IMR-90 (cell line): Measurements from ENCODE around the gene CAMK2G. TPM values are rescaled to one million over a fixed set of nuclear protein-coding genes. Genes with fewer than 3 reads are reported as not detected.

Experiments used
- ATAC-seq: fragments of 200-7000 bp; cut with Tn5 transposase; 2 replicates; pipeline ENCODE4 v1.9.1; 2020; ENCODE audit warnings: low read depth, mild to moderate bottlenecking, moderate library complexity
- BruUV-seq: library from RNA; stranded (reverse); fragments of 400-500 nt; replicated peaks from 2 replicates; lab custom pipeline; 2021; lab: Mats Ljungman, UMichigan
- CTCF ChIA-PET: fragments of 300-600 bp; formaldehyde crosslinking; extraction: SDS; loops from one replicate; lab custom pipeline; 2021; ENCODE audit warnings: antibody characterized with exemption; lab: Yijun Ruan, JAX
- POLR2A ChIA-PET: fragments of 300-600 bp; sonication (Branson Sonifier 250); formaldehyde crosslinking; loops from one replicate; lab custom pipeline; 2022; ENCODE audit warnings: antibody characterized with exemption; ENCODE audit not compliant: unreplicated experiment; lab: Charles Lee
- DNase-seq: peaks from one replicate; pipeline ENCODE4 v3.0.0; 2013
- H2AFZ ChIP-seq: replicated peaks from 2 replicates; pipeline ENCODE3; 2013; ENCODE audit warnings: low read length, mild to moderate bottlenecking; ENCODE audit not compliant: poor library complexity
- H2AK5ac ChIP-seq: 2 replicates; pipeline ENCODE4 v1.6.1; 2013; ENCODE audit warnings: low read depth, low read length, inconsistent platforms
- H2AK9ac ChIP-seq: replicated peaks from 2 replicates; pipeline ENCODE3; 2013; ENCODE audit warnings: mild to moderate bottlenecking, low read depth, low read length, moderate library complexity; ENCODE audit not compliant: poor library complexity
- H2BK120ac ChIP-seq: 2 replicates; pipeline ENCODE4 v1.6.1; 2013; ENCODE audit warnings: low read depth, low read length, inconsistent platforms
- H2BK15ac ChIP-seq: 3 replicates; pipeline ENCODE4 v1.6.1; 2013; ENCODE audit warnings: low read depth, low read length, inconsistent platforms
- H2BK20ac ChIP-seq: 2 replicates; pipeline ENCODE4 v1.6.1; 2013; ENCODE audit warnings: low read depth, mild to moderate bottlenecking, inconsistent platforms, low read length, moderate library complexity
- H2BK5ac ChIP-seq: 2 replicates; pipeline ENCODE4 v1.6.1; 2013; ENCODE audit warnings: mild to moderate bottlenecking, low read depth, low read length, inconsistent platforms; ENCODE audit not compliant: poor library complexity, severe bottlenecking
- H3K14ac ChIP-seq: replicated peaks from 2 replicates; pipeline ENCODE4 v1.6.1; 2013; ENCODE audit warnings: low read depth, low read length, inconsistent platforms
- H3K18ac ChIP-seq: 2 replicates; pipeline ENCODE4 v1.6.1; 2013; ENCODE audit warnings: low read depth, low read length, control low read depth
- H3K23ac ChIP-seq: 2 replicates; pipeline ENCODE4 v1.6.1; 2013; ENCODE audit warnings: low read depth, low read length, inconsistent platforms
- H3K27ac ChIP-seq: 2 replicates; pipeline ENCODE4 v1.5.1; 2013; ENCODE audit warnings: mild to moderate bottlenecking, control low read depth, low read length; ENCODE audit not compliant: insufficient read depth
- H3K27me3 ChIP-seq: 2 replicates; pipeline ENCODE4 v1.6.1; 2013; ENCODE audit warnings: low read length; ENCODE audit not compliant: control insufficient read depth, insufficient read depth
- H3K36me3 ChIP-seq: 2 replicates; pipeline ENCODE4 v1.6.1; 2013; ENCODE audit warnings: low read length, mixed read lengths; ENCODE audit not compliant: control insufficient read depth, insufficient read depth
- H3K4ac ChIP-seq: 2 replicates; pipeline ENCODE4 v1.6.1; 2013; ENCODE audit warnings: low read depth, low read length, inconsistent platforms
- H3K4me1 ChIP-seq: 2 replicates; pipeline ENCODE4 v1.6.1; 2013; ENCODE audit warnings: low read length, mixed read lengths; ENCODE audit not compliant: control insufficient read depth, insufficient read depth
- H3K4me2 ChIP-seq: 2 replicates; pipeline ENCODE4 v1.6.1; 2013; ENCODE audit warnings: low read depth, mild to moderate bottlenecking, control low read depth, low read length, moderate library complexity
- H3K4me3 ChIP-seq: 2 replicates; pipeline ENCODE4 v1.5.1; 2013; ENCODE audit warnings: low read depth, mild to moderate bottlenecking, control low read depth, low read length, moderate library complexity; ENCODE audit not compliant: insufficient read depth
- H3K56ac ChIP-seq: 2 replicates; pipeline ENCODE4 v1.6.1; 2013; ENCODE audit warnings: low read length, inconsistent platforms; ENCODE audit not compliant: insufficient read depth; ENCODE audit errors: extremely low read depth
- H3K79me1 ChIP-seq, 2 experiments: 2 replicates each; pipeline ENCODE4 v1.6.1; 2013; ENCODE audit warnings: low read length in 2 of 2, inconsistent platforms in 1 of 2, low read depth in 1 of 2
- H3K9ac ChIP-seq: 2 replicates; pipeline ENCODE4 v1.6.1; 2013; ENCODE audit warnings: low read depth, low read length, control low read depth
- H3K9me1 ChIP-seq: 2 replicates; pipeline ENCODE4 v1.6.1; 2013; ENCODE audit warnings: low read length, inconsistent platforms; ENCODE audit not compliant: insufficient read depth
- H3K9me3 ChIP-seq: 2 replicates; pipeline ENCODE4 v1.6.1; 2013; ENCODE audit warnings: low read length; ENCODE audit not compliant: control insufficient read depth, insufficient read depth
- H4K20me1 ChIP-seq: 2 replicates; pipeline ENCODE4 v1.6.1; 2013; ENCODE audit warnings: low read length, inconsistent platforms; ENCODE audit not compliant: insufficient read depth
- H4K5ac ChIP-seq: 2 replicates; pipeline ENCODE4 v1.6.1; 2013; ENCODE audit warnings: mild to moderate bottlenecking, low read depth, low read length, control low read depth
- H4K8ac ChIP-seq, 2 experiments: 2 replicates each; pipeline ENCODE4 v1.6.1; 2013; ENCODE audit warnings: low read depth in 2 of 2, low read length in 2 of 2, control low read depth in 1 of 2, inconsistent platforms in 1 of 2
- H4K91ac ChIP-seq: 2 replicates; pipeline ENCODE4 v1.6.1; 2013; ENCODE audit warnings: low read depth, low read length, inconsistent platforms; ENCODE audit not compliant: insufficient read depth
- BHLHE40 ChIP-seq: fragments of 150-350 bp; IDR thresholded peaks from 2 replicates; pipeline ENCODE4 v1.6.1; 2016; ENCODE audit warnings: mild to moderate bottlenecking, low read depth, low read length
- CEBPB ChIP-seq: IDR thresholded peaks from 2 replicates; pipeline ENCODE4 v1.6.1; 2012; ENCODE audit warnings: low read depth, low read length, improper control_type of control experiment
- CHD1 ChIP-seq: IDR thresholded peaks from 2 replicates; pipeline ENCODE4 v1.6.1; 2012; ENCODE audit warnings: low read depth, low read length, improper control_type of control experiment
- FOS ChIP-seq: fragments of 150-350 bp; IDR thresholded peaks from 2 replicates; pipeline ENCODE4 v1.6.1; 2016; ENCODE audit warnings: low read depth, low read length
- MAFK ChIP-seq: IDR thresholded peaks from 2 replicates; pipeline ENCODE4 v1.6.1; 2012; ENCODE audit warnings: low read depth, low read length, improper control_type of control experiment
- MAZ ChIP-seq: IDR thresholded peaks from 2 replicates; pipeline ENCODE4 v1.6.1; 2012; ENCODE audit warnings: low read depth, mild to moderate bottlenecking, low read length, improper control_type of control experiment, moderate library complexity, borderline replicate concordance
- MXI1 ChIP-seq: IDR thresholded peaks from 2 replicates; pipeline ENCODE4 v1.6.1; 2012; ENCODE audit warnings: low read depth, mild to moderate bottlenecking, low read length, moderate library complexity, borderline replicate concordance
- NFE2L2 ChIP-seq: fragments of 150-350 bp; IDR thresholded peaks from 2 replicates; pipeline ENCODE4 v1.6.1; 2016; ENCODE audit warnings: low read depth, mild to moderate bottlenecking, low read length
- POLR2A ChIP-seq: IDR thresholded peaks from 2 replicates; pipeline ENCODE4 v1.6.1; 2012; ENCODE audit warnings: mild to moderate bottlenecking, low read depth, low read length
- RAD21 ChIP-seq: IDR thresholded peaks from 2 replicates; pipeline ENCODE4 v1.6.1; 2012; ENCODE audit warnings: low read length, improper control_type of control experiment
- RCOR1 ChIP-seq: IDR thresholded peaks from 2 replicates; pipeline ENCODE4 v1.6.1; 2012; ENCODE audit warnings: mild to moderate bottlenecking, low read length, improper control_type of control experiment; ENCODE audit not compliant: insufficient replicate concordance
- RFX5 ChIP-seq: IDR thresholded peaks from 2 replicates; pipeline ENCODE4 v1.8.0; 2012; ENCODE audit warnings: low read depth, mild to moderate bottlenecking, low read length, moderate library complexity
- SMC3 ChIP-seq: fragments of 150-350 bp; IDR thresholded peaks from 2 replicates; pipeline ENCODE4 v1.6.1; 2016; ENCODE audit warnings: low read depth, mild to moderate bottlenecking, antibody characterized with exemption, low read length, moderate library complexity
- USF2 ChIP-seq: fragments of 150-350 bp; IDR thresholded peaks from 2 replicates; pipeline ENCODE4 v1.6.1; 2017; ENCODE audit warnings: mild to moderate bottlenecking, antibody characterized with exemption, low read length, low read depth
- WGBS, 2 experiments: methylation state at CpG; one replicate each; pipeline versions ENCODE4 v1.1.5 to v1.1.7; 2013; ENCODE audit warnings: missing lambda C conversion rate in 2 of 2; ENCODE audit not compliant: insufficient read length in 1 of 2; ENCODE audit errors: extremely low coverage in 2 of 2; 5-methylcytosine and 5-hydroxymethylcytosine counted together
- dilution Hi-C: fragments of 300-500 bp; cut with HindIII; formaldehyde crosslinking; loops from one replicate; pipeline ENCODE4 v1.14.3; 2018; ENCODE audit warnings: low sequenced_read_pairs; ENCODE audit not compliant: unreplicated experiment
- in situ Hi-C: fragments of 300-500 bp; cut with MboI; formaldehyde crosslinking; loops from 3 replicates; pipeline ENCODE4 v1.14.3; 2019; ENCODE audit warnings: low sequenced_read_pairs, inconsistent platforms, mixed read lengths
- intact Hi-C: fragments of 100-400 bp; cut with micrococcal nuclease; formaldehyde crosslinking; loops from 2 replicates; pipeline ENCODE4 v1.10.0; 2022
- polyA plus RNA-seq, 3 experiments: library from polyadenylated mRNA; depleted of rRNA; stranded (reverse); fragments of >200 nt; gene quantifications; 2 replicates each; pipeline ENCODE4 v1.2.3, GENCODE V29; 2012; ENCODE audit warnings: low replicate concordance in 1 of 3
- total RNA-seq: library from RNA; depleted of rRNA; stranded (reverse); fragments of >200 nt; gene quantifications from 2 replicates; pipeline ENCODE4 v1.2.3, GENCODE V29; 2012
- TF ChIP-seq, protein P1 (sequence below): fragments of 150-350 bp; IDR thresholded peaks from 2 replicates; pipeline ENCODE4 v1.6.1; 2016; ENCODE audit warnings: low read depth, mild to moderate bottlenecking, low read length, moderate library complexity, borderline replicate concordance
- TF ChIP-seq, protein P2 (sequence below): conservative IDR thresholded peaks from 2 replicates; pipeline ENCODE4 v1.5.1; 2012; ENCODE audit warnings: mild to moderate bottlenecking, low read depth, low read length, improper control_type of control experiment

Gene CAMK2G
- total and polyA plus RNA-seq, 2 of the 4 experiments (the other 2 are of a cell fraction) = 20.4 to 25.4 TPM

DNA sequence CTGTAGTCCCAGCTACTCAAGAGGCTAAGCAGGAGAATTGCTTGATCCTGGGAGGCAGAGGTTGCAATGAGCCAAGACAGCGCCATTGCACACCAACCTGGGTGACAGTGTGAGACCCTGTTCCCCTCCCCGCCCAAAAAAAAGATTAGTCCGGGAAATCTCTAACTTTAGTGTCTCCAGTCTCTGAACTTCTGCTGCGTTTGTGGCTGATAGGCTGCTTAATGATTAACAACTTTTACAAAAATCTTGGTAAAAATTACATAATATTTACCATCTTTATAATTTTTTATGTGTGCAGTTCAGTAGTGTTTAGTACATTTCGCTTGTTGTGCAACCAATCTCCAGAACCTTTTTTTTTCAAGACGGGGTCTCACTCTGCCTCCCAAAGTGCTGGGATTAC is 26.9 kb upstream of the CAMK2G start:
- Histone ChIP-seq H4K20me1 (no peaks in the 10 kb centered on the region), H3K36me3 (no peaks in the 10 kb centered on the region), H3K14ac (no peak overlapping the region), H3K4me3 (no peak overlapping the region), H3K23ac (no peak overlapping the region), H3K79me1 (peaks cover 0 to 10% of the 10 kb centered on the region in 2 experiments; a peak in 1 of 4 replicates), H3K4me1 (peaks cover 16% of the 10 kb centered on the region), H2AK9ac (no peak overlapping the region), H3K27ac (no peak overlapping the region), H3K27me3 (no peaks in the 10 kb centered on the region), H2BK20ac (0 out of 2 replicates have a peak overlapping the region, but pooled peaks have one; percentile 0), H4K91ac (no peak overlapping the region), H3K9me1 (peaks cover 33% of the 10 kb centered on the region), H2BK5ac (no peak overlapping the region), H4K5ac (no peak overlapping the region), H3K4ac (no peak overlapping the region), H2BK15ac (no peak overlapping the region), H3K9me3 (no peaks in the 10 kb centered on the region), H3K18ac (no peak overlapping the region; the same call in 1 of the 2 replicates), H3K9ac (no peak overlapping the region), H2AK5ac (0 out of 2 replicates have a peak overlapping the region, but pooled peaks have one; percentile 13), H2BK120ac (peak overlapping the region; percentile 46; the same call in 1 of the 2 replicates), H4K8ac (no peak overlapping the region), H2AFZ (no peak overlapping the region), H3K4me2 (no peak overlapping the region), H3K56ac (no peak overlapping the region)
- POLR2A ChIA-PET = no interaction called here
- TF ChIP-seq, protein P1, sequence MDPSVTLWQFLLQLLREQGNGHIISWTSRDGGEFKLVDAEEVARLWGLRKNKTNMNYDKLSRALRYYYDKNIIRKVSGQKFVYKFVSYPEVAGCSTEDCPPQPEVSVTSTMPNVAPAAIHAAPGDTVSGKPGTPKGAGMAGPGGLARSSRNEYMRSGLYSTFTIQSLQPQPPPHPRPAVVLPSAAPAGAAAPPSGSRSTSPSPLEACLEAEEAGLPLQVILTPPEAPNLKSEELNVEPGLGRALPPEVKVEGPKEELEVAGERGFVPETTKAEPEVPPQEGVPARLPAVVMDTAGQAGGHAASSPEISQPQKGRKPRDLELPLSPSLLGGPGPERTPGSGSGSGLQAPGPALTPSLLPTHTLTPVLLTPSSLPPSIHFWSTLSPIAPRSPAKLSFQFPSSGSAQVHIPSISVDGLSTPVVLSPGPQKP = no peak
- no peak for TF ChIP-seq MAZ
- TF ChIP-seq MAFK = no peak
- TF ChIP-seq RCOR1 = no peak
- TF ChIP-seq RAD21 = no peak
- no peak for TF ChIP-seq RFX5
- no peak for TF ChIP-seq CEBPB
- no peak for TF ChIP-seq SMC3
- no peak for TF ChIP-seq USF2
- no peak for TF ChIP-seq POLR2A
- no peak for TF ChIP-seq MXI1
- no peak for TF ChIP-seq FOS
- no peak for TF ChIP-seq BHLHE40
- TF ChIP-seq NFE2L2 = no peak
- no peak for TF ChIP-seq CHD1
- TF ChIP-seq, protein P2, sequence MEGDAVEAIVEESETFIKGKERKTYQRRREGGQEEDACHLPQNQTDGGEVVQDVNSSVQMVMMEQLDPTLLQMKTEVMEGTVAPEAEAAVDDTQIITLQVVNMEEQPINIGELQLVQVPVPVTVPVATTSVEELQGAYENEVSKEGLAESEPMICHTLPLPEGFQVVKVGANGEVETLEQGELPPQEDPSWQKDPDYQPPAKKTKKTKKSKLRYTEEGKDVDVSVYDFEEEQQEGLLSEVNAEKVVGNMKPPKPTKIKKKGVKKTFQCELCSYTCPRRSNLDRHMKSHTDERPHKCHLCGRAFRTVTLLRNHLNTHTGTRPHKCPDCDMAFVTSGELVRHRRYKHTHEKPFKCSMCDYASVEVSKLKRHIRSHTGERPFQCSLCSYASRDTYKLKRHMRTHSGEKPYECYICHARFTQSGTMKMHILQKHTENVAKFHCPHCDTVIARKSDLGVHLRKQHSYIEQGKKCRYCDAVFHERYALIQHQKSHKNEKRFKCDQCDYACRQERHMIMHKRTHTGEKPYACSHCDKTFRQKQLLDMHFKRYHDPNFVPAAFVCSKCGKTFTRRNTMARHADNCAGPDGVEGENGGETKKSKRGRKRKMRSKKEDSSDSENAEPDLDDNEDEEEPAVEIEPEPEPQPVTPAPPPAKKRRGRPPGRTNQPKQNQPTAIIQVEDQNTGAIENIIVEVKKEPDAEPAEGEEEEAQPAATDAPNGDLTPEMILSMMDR = no peak
- 100% methylated on average over 1 of the region's 6 CpGs; no CpG with 5 or more reads in 1 of the 2 experiments for WGBS, 2 experiments
- intact Hi-C loops = no loop called here
- BruUV-seq = no TSS peak
- dilution Hi-C loops = no loop called here
- CTCF ChIA-PET = interaction anchor here (0.5 to 1.7 kb wide), 2 partner anchors 39 to 312 kb away, joined by 3 to 5 read pairs; no protein-coding TSS in a partner anchor
- in situ Hi-C loops = no loop called here
- ATAC-seq = no peak
- DNase-seq = no peak
